Retina (tissue), 1 donor: ENCODE data around the gene SLC5A2.
A peak's percentile ranks its signal among the peaks of the same experiment; 100 is the strongest.
"Not testable (repeated sequence)": the region's sequence is repeated elsewhere in the genome, so short reads cannot be mapped to it uniquely, and the experiment has no call there.

Experiments used
- DNase-seq: peaks from one replicate; pipeline ENCODE4 v3.0.0-alpha.2; 2016

SLC5A2 gene

DNA sequence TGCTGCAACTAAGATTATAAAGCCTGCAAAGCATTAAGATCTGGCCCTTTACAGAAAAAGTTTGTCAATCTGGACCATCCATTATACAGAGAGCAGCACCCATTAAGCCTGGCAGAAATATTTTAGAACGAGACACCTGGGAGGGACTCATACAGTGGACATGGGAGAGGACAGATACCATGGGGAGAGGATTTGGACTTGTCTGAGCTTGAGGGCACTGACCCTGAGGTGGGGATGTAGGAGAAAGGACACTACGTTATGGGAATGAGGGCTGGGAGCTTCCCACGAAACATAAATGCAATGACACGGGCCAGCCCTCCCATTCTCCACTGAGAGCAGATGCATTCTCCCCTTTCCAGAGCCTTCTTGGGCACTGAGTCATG is 19.0 kb downstream of the SLC5A2 start:
- DNase-seq = no peak

DNA sequence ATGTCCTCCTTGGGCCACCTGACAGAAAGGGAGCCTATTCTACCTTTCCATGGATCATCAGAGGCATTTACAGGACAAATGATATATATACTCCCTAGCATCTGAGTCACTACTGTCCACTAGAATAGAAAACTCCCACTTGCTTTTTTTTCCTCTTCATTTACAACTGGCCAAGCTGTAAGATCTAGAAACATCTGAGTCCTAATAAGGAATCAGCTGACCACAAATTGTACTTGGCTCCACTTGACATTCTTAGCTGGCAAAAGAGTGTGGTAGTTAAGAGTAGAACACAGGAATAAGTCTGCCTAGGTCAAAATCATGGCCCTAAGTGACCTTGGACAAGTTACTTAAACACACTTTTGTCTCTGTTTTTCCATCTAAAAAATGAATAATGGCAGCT is 20.1 kb downstream of the SLC5A2 start:
- DNase-seq = no peak

DNA sequence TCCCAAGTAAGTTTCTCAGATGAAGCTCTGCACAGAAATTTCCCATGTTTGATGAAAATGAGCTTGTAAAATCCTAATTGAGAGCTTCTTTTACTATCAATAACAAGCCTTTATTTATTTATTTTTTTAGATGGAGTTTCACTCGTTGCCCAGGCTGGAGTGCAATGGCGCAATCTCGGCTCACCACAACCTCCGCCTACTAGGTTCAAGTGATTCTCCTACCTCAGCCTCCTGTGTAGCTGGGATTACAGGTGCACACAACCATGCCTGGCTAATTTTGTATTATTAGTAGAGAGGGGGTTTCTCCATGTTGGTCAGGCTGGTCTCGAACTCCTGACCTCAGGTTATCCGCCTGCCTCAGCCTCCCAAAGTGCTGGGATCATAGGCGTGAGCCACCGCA is 20.6 kb downstream of the SLC5A2 start:
- DNase-seq = not testable (repeated sequence)

DNA sequence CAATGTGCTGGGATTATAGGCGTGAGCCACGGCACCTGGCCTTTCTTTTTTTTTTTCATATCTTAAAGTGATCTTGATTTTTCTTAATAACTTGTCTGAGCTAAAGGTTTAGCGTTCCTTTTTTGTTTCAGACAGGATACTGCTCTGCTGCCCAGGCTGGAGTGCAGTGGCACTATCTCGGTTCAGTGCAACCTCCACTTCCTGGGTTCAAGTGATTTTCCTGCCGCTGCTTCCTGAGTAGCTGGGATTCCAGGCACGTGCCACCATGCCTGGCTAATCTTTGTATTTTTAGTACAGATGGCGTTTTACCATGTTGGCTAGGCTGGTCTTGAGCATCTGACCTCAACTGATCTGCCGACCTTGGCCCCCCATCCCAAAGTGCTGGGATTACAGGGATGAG is 21.2 kb downstream of the SLC5A2 start:
- DNase-seq = no peak

DNA sequence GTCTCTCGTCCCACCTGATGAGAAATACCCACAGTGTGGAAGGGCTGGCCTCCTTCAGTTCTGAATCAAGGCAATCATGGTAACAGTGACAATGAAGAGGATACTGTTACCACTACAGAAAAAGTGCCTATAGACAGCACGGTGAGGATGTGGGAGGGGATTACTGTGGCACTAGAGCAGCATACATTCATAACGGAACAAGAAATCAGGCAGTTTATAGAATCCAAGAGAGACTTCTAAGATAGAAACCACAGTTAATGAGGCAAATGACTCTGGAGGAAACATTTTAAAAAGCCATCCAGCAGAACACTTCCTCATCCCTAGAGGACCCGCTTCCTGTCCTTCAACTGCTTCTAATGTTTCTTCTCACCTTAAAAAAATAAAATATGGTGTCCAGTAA is 22.6 kb downstream of the SLC5A2 start:
- DNase-seq = no peak

DNA sequence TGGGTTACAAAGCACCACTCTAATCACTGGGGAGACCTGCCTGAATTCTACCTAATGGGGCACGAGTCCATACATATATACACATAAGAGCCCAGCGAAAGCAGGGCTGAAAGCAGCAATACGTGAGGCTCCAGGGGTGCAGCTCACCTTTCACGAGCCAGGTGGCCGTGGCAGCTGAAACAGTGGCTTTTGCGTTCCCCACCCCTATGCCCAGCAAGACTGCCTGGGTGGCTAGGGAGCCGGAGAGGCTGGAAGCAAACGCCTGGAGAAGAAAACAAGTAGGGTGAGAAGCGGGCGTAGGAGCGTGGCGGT is 24.6 kb downstream of the SLC5A2 start:
- DNase-seq = no peak

DNA sequence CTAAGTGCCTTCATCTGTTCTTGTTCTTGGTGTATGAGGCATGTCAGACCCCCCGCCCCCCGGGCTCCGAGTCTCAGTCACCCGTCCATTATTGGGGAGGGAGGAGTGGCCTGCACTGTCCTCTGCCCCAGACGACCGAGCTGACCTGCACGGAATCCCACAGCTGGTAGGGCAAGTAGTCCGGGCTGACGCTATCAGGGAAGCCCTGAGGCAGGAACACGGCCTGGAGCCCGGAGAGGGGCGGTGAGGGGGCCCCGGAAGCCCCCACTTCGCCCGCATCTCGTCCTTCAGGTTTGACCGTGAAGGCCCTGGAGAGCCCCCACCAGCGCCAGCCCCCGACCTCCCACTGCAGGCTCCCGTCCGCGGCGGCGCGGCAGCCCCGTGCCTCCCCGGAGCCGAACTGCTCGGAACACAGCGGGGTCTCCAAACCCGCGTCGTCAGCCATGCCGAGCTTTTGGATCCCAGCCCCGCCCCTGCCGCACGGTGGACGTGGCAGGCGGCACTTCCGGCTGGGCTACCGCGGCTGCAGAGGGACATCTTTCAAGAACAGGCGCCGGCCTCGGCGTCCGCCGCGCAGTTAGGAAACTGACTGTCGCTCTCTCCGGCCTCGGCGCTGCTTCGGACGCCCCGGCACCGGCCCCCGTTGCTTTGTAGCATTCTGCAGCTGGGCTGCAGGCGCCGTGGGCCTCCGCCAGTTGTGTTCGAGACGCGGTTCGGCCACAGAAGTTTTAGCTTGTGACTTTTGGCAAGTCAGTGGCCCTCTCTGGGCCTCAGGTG is 25.2 kb downstream of the SLC5A2 start, which contains the start of gene RUSF1:
Gene RUSF1 (minus strand): TSS at position 463 of the 777 bp plus-strand sequence. CDS start 18 bp downstream, at position 445.
- peak; percentile 94 for DNase-seq

DNA sequence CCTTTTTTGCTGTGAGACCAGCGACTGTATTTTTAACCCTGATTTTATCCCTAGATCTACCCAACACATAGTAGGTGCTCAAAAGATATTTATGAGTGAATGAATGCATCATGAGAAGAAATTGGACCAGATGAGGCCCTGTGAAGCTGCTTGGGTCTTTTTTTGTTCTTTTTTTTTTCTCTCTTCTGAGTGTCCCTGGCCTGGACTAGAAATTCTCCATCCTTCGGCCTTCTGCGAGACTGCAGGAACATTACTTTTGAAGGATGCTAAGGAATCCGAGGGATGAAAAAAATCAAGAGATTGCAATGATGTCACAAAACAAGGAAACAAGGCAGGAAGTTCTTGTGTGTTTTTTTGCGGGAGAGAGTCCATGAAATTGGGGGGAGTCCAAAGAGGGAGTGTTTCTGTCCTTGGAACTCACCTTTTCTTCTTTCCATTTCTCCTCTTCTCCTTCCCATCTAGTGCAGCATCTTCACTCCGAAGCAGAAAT is 25.8 kb downstream of the SLC5A2 start:
- DNase-seq = no peak

DNA sequence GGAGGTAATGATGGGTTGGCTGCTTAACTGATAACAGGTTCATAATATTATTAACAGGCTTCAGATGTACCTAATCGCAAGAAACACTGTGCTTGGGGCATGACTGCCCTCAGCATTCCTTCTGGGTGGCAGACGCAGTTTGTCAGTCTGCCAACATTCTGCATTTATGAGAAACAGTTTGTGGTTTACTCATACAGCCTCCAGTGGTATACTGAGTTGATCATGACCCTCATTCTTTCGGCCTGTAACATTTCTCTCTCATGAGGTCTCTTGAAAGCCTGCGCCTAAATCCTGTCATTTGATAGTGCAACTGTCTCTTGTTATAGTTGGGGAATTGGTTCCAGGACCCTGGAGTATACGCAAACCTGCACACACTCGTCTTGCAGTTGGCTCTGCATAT is 30.2 kb downstream of the SLC5A2 start:
- DNase-seq = no peak

DNA sequence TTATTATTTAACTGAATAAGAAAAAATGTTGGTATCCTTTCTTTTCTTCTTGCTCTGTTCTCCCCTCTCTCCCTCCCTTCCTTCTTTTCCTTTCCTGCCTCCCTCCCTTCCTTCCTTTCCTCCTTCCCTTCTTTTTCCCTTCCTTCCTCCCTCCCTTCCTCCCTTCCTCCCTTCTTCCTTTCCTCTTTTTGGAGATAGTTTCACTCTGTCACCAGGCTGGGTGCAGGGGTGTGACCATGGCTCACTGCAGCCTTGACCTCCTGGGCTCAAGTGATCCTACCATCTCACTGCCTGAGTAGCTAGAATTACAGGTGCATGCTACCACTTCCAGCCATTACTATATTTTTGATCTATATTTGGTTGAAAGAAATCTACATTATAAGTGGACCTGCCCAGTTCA is 31.0 kb downstream of the SLC5A2 start:
- DNase-seq = no peak

DNA sequence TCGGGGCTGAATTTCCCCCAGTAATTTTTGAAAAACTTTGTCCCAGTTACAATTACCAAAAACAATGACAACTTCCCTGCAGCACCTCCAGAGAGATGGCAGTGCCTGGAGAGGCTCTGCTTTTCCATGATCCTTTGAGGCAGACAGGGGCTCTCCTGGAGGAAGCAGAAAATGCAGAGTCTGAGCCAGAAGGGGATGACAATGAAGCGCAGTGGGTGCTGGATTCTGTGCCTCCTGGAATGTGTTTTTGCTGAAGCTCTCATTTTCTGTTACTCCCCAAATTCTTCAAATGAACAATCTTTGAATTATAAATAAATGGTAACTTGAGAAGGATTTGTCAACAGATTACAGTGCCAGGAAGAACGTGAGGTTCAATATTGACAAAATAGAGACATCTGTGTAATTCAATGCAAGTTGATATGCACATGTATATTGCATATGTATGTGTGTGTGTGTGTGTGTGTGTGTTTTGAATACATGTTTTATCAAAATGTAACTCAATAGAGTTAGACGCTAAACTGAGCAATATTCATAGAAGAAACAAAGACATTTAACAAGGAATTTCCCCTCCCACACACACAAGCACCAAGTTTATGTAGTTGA is 35.0 kb downstream of the SLC5A2 start:
- DNase-seq = no peak

DNA sequence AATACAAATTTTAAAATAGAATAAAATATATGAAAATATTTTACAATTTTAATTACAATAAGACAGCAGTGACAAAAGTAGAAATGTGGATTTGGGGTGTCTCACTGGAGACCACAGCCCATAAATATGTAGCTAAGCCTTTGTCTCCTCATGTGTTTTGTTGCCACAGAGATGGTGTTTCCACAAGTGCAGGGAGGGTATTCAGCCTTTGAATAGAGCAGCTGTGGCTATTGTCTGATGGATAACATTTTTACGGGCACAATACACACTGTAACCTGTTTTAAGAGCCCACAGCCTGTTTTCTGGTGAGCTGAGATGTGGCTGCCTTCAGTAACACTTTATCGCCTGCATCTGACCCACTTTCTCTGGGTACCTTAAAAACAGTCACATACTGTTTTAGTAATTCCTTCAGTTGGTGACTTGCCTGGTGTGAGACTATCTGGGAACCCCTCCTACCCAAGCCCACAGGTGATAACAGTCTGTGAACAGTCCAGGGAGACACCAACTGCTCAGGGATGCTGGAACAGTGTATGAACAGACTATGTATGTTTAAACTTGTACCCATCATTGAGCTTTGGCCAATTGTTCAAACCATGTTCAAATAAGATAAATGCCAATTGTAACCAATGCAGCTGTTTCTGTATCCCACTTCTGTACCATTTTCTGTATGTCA is 37.0 kb downstream of the SLC5A2 start:
- no peak for DNase-seq

DNA sequence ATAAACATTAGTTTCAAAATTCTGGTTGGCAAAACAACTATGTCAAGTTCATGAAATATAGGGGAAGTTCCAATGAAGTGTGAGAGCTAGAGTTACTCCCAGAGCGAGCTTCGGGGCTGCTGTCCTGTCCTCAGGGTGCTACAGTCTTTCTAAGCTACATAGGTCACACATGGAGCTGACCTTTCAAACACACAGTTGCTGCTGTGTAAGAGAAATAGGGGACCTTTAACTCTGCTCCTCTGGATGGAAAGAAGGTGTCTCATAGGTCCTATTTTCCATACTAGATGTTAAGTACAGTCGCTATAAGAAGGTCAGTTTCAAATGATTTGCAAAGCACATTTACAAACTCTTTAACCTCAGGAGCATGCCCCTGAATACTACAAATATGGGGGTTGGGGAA is 38.4 kb downstream of the SLC5A2 start:
- no peak for DNase-seq

DNA sequence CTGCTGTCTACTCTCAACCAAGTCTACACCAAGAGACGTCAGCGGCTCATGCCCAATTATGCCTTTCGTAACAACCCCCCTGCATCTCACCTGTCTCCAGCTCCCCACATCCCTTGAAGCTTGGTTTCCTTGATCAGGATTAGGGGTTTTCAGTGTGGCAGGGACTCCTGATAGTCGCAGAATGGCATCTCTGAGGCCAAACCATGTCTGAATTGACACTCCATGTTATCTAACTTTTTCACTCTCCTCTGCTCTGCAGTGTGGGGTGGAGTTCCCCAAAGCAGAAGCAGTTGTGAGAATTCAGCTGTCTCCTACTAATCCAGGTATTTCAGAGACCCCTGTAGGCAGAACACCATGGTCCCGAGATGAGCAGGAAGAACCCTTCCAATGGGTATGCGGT is 39.1 kb downstream of the SLC5A2 start:
- DNase-seq = no peak

DNA sequence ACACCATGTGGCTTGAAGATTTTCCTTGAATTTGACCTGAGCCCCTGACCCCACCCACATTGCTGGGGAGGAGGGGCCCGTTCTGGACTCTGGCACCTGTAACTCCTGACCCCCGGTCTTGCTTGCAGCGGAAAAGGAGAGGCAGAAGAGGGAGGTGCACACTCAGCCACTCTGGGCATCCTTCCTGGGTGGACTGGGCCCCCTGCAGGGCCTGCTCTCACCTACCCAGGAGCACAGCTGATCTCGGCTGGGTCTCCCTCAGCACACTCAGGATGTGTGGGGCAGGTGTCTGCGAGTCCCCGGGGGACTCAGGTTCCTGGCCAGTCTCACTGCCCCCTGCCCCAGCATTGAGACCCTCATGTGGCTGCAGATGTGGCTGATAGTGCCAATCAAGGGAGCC is 40.8 kb downstream of the SLC5A2 start:
- DNase-seq = not testable (repeated sequence)

DNA sequence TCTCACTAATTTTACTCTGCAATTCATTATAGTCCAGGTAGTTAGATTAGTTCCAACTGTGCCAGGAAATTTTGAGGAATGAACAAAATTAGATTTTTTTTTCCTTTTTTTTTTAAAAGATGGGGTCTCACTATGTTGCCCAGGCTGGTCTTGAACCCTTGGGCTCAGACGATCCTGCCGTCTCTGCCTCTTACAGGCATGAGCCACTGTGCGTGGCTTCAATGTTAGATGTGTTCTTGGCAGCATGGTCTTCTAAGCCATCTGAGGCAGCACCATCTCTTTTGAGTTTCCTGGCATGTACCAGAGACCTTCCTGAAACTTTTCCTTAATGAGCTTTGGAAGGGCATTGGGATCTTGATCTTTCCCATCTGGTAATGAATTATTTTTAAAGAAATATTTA is 42.2 kb downstream of the SLC5A2 start:
- no peak for DNase-seq

DNA sequence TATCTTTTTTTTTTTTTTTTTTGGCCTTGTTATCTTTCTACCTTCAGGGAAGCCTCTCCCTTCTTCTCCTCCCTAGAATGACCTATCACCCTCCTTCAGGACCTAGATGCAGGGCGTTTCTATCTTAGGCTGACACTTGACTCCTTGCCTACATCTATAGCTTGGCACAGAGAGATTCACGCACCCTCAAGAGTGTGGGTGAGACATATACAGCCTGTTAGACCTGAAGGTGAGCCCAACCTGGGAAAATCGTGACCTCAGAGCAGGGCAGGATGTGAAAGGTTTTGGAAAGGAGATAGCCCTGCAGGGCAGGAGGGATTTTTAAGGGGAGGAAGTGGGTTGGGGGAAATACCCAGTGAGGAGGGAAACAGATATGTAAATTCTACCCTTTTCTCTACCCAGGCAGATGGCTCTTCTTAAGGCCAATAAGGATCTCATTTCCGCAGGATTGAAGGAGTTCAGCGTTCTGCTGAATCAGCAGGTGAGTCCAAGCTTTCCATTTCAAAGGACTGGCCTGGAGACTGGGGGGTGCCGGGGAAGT is 44.9 kb downstream of the SLC5A2 start, which contains the start of gene AHSP:
Gene AHSP (plus strand): TSS at position 167 of the 541 bp plus-strand sequence. CDS start 240 bp downstream, at position 407.
- DNase-seq = no peak

DNA sequence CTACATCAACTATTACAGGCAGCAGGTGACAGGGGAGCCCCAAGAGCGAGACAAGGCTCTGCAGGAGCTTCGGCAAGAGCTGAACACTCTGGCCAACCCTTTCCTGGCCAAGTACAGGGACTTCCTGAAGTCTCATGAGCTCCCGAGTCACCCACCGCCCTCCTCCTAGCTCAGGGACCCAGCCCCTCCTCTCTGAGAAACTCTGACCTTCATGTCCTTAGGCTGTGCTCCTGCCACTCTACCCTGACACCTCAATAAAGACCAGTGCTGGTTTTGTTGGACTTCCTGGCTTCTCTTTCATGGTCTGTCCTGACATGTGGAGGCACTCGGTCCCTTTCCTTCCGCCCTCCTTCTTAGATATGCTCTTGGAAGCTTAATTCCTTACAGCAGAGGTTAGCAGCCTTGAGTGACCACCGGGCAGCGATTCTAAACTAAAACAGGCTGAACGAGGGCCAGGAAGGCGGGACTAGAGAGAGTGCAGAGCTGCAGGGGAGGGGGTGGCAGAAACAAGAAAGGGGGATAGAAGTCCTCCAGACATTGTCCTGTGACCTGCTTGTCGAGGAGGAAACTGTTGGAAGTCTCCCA is 45.7 kb downstream of the SLC5A2 start:
- no peak for DNase-seq

DNA sequence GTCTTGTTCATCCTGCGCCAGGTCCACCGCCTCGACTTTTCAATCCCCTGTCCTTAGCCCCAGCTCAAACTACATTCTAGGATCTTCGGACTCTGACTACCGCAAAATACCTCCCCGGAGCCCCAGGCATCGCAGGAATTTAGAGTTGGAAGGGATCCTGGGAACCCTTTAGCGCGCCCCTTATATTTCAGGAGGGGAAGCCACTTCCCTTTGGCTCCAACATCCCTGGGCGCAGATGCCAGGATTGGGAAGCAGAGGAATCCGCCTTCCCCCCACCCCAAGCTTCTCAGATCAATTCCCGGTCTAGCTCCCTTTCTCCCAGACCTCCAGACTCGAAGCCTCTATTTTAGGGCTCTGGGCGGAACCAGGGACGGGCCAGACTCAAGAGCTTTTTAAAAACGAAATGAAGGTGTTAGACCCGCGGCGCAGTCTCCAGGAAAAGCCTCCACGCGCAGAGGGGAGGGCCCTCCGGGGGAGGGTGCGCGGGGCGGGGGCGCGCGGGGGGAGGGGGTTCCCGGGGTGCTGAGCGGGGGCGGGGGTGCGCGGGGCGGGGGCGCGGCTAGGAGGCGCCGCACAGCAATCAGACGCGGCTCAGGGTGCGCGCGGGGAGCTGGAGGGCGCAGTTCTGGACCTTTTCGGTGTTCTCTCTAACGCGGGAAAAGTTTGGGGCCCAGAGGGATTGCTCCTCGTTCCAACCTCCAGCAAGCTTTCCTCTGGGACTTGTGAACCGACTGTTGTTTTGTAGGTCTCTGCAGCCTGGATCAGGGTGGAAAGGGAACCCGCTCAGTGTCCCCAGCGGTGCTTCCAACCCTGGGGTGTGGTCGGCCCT is 46.4 kb downstream of the SLC5A2 start:
- peak; percentile 34 for DNase-seq

DNA sequence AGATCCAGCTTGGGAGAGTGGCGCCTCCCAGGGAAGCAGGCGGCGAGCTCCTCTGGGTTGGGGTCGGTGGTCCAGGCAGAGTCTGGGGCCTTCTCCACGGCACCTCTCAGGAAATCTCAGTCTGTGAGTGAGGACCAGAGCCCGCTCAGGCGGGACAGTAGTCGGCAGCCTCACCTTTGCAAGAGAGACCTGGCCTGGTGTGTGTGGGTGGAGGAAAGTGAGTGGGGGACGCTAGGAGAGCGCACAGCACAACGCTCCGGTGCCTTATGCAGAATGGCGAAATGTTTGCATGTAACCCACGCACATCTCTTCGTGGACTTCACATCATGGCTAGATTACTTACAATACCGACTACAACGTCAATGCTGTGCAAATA is 47.0 kb downstream of the SLC5A2 start:
- DNase-seq = no peak

DNA sequence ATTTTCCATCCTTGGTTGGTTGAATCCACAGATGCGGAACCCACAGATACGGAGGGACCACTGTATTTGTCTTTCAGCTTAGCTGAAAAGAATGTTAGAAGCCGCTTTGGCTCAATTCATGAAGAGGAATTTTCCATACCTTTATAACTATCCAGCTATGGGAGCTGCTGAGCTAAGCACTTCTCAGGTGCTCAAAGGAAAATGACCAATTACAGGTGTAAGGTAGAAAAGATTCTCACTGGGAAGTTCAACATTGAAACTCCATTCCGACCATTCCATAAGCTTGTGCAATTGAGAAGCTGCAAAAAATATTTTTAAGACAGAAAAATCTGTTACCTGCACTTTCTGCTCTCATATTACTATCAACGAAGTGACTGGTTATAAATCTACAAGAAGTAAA is 47.5 kb downstream of the SLC5A2 start:
- DNase-seq = no peak

DNA sequence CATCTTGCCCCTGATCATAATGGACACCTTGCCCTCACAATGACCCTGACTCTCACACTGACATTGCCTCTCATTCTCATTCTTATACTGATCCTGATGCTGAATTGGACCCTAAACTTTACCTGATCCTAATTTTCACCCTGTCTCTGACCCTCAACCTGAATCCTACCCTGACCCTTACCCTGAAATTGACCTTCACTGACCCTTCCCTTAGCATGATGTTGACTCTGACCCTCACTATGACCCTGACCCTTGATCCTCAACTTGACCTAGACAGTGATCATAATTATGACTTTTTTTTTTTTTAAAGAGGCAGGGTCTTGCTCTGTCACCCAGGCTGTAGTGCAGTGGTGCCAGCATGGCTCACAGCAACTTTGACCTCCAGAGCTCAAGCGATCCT is 48.2 kb downstream of the SLC5A2 start:
- DNase-seq = no peak

DNA sequence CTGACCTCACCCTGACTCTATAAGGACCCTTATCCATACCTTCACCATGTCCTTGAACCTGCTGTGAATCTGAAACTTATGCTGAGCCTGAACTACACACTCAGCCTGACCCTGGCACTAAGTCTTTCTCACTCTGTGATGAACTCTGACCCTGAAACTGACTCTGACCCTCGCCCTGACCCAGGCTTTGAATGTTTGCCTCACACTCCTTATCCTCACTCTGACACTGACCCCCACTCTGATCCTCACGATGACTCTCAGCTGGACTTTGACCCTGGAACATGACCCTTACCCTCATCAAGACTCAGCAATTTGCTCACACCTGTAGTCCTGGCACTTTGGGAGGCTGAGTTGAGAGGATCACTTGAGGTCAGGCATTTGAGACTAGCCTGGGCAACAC is 49.2 kb downstream of the SLC5A2 start:
- no peak for DNase-seq
